ENCODE data around the gene INTS12. TPM values are rescaled to one million over a fixed set of nuclear protein-coding genes. Genes with fewer than 3 reads are reported as not detected.

The INTS12 gene
- total RNA-seq, result 10 to 100 TPM; 21.6 to 24.1 TPM

- H3K36me3 Mint-ChIP-seq (ENCODE audit: low read depth), result peaks cover 9% of the 10 kb centered on the region
- ATAC-seq (peak; percentile 98), DNase-seq (peak; percentile 92)
- intact Hi-C loops (cut with micrococcal nuclease), result no loop called here
- no peaks in the 10 kb centered on the region for H3K9me3 Mint-ChIP-seq
- H3K27ac Mint-ChIP-seq, result peak within 1 kb of the TSS; percentile 94
- ChIA-PET POLR2A (interaction anchor here (0.9 to 1.1 kb wide), 3 partner anchors 22 to 235 kb away, joined by 3 to 5 read pairs (median 3); no protein-coding TSS in a partner anchor), CTCF (interaction anchor here (1.5 kb wide), 1 partner anchor 234 kb away, joined by 5 read pairs; the partner anchor contains the start of gene PPA2)
- no peaks in the 10 kb centered on the region for H3K27me3 Mint-ChIP-seq
- H3K4me3 Mint-ChIP-seq, result peak within 1 kb of the TSS; percentile 96
- peaks cover 23% of the 10 kb centered on the region for H3K4me1 Mint-ChIP-seq (ENCODE audit: low read depth)
- TF ChIP-seq, protein P1, sequence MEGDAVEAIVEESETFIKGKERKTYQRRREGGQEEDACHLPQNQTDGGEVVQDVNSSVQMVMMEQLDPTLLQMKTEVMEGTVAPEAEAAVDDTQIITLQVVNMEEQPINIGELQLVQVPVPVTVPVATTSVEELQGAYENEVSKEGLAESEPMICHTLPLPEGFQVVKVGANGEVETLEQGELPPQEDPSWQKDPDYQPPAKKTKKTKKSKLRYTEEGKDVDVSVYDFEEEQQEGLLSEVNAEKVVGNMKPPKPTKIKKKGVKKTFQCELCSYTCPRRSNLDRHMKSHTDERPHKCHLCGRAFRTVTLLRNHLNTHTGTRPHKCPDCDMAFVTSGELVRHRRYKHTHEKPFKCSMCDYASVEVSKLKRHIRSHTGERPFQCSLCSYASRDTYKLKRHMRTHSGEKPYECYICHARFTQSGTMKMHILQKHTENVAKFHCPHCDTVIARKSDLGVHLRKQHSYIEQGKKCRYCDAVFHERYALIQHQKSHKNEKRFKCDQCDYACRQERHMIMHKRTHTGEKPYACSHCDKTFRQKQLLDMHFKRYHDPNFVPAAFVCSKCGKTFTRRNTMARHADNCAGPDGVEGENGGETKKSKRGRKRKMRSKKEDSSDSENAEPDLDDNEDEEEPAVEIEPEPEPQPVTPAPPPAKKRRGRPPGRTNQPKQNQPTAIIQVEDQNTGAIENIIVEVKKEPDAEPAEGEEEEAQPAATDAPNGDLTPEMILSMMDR (IDR thresholded peaks at IDR 0.05), result no peak
These were observed at the start of gene INTS12, which contains the start of gene GSTCD for GRCh38 chr4:105708181-105709080. INTS12 (minus strand) TSS chr4:105708689; CDS start chr4:105700005, 8,684 bp downstream. GSTCD (plus strand) TSS chr4:105708784; CDS start chr4:105717614, 8,830 bp downstream.

DNA sequence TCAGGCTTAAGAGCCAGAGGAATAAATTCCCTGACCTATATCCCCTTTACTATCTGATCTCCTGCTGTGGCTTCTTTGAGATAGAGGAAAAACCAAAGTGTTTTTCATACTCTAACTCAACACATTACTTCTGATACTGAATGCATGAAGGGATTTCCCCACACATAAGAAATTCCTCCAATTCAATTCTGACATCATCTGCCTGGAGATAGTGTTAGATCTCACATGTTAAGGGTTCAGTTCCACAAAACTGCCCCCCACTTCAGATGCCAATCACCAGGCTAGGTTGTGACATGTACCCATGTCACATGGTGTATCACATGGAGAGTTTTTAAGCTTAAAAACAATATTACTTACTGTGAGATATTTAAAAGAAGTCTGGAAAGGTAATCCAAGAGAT is 46.9 kb upstream of the INTS12 start:
- CTCF ChIA-PET, result no interaction called here
- DNase-seq (no peak), ATAC-seq (no peak)
- POLR2A ChIA-PET, result no interaction called here
- H3K27ac Mint-ChIP-seq, result no peak overlapping the region
- H3K9me3 Mint-ChIP-seq, result no peaks in the 10 kb centered on the region
- H3K36me3 Mint-ChIP-seq (ENCODE audit: low read depth), result no peaks in the 10 kb centered on the region
- H3K4me3 Mint-ChIP-seq, result no peak overlapping the region
- no peaks in the 10 kb centered on the region for H3K27me3 Mint-ChIP-seq
- TF ChIP-seq, protein P1 (IDR thresholded peaks at IDR 0.05), result no peak
- H3K4me1 Mint-ChIP-seq (ENCODE audit: low read depth), result no peaks in the 10 kb centered on the region
- intact Hi-C loops (cut with micrococcal nuclease), result no loop called here

DNA sequence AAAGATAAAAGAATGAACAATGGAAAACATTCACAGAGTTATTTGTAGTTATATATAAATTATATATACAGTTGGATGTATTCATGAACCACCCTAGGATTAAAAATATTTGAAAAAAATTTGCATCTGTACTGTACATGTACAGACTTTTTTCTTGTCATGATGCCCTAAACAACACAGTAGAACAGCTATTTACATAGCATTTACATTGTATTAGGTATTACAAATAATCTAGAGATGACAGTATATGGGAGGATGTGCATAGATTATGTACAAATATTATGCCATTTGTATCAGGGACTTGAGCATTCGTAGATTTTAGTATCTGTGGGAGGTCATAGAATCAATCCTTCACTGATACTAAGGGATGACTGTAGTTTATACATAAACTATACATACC is 44.9 kb upstream of the INTS12 start:
- CTCF ChIA-PET, result no interaction called here
- H3K9me3 Mint-ChIP-seq, result no peaks in the 10 kb centered on the region
- TF ChIP-seq, protein P1 (IDR thresholded peaks at IDR 0.05), result no peak
- no peak overlapping the region for H3K27ac Mint-ChIP-seq
- ATAC-seq (no peak), DNase-seq (no peak)
- H3K36me3 Mint-ChIP-seq (ENCODE audit: low read depth), result no peaks in the 10 kb centered on the region
- no peak overlapping the region for H3K4me3 Mint-ChIP-seq
- no peaks in the 10 kb centered on the region for H3K4me1 Mint-ChIP-seq (ENCODE audit: low read depth)
- intact Hi-C loops (cut with micrococcal nuclease), result no loop called here
- POLR2A ChIA-PET, result no interaction called here
- H3K27me3 Mint-ChIP-seq, result no peaks in the 10 kb centered on the region

DNA sequence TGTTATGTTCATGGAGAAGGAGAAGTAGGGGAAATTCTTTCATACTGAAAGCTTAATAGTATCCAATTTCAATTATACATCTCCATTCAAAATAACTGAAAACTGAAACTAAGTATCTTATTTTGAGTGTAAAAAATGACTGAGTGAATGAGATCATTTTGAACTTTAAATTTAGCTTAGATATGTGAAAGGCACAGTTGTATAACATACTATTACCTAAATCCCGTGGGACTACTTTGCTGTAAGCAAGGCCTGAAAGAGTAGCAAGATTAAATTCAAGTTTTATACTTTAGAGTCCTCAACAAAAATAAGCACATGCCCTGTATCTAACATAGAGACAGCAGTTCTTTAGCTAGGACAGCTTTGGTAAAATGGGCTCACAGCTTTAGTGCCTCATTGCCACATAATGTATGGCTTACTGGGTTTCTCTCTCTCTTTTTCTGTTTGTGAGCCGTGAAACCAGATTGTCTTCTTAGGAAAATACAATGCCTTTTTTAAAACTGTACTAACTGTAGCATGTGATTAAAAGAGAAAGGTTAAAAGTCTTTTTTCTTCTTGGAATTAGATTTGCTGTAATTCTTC is 43.3 kb upstream of the INTS12 start:
- Mint-ChIP-seq H3K9me3 (no peaks in the 10 kb centered on the region), H3K27ac (no peak overlapping the region), H3K4me3 (no peak overlapping the region), H3K36me3 (ENCODE audit: low read depth) (no peaks in the 10 kb centered on the region), H3K4me1 (ENCODE audit: low read depth) (no peaks in the 10 kb centered on the region), H3K27me3 (no peaks in the 10 kb centered on the region)
- TF ChIP-seq, protein P1 (IDR thresholded peaks at IDR 0.05), result no peak
- DNase-seq (no peak), ATAC-seq (no peak)
- intact Hi-C loops (cut with micrococcal nuclease), result no loop called here
- ChIA-PET POLR2A (no interaction called here), CTCF (no interaction called here)

DNA sequence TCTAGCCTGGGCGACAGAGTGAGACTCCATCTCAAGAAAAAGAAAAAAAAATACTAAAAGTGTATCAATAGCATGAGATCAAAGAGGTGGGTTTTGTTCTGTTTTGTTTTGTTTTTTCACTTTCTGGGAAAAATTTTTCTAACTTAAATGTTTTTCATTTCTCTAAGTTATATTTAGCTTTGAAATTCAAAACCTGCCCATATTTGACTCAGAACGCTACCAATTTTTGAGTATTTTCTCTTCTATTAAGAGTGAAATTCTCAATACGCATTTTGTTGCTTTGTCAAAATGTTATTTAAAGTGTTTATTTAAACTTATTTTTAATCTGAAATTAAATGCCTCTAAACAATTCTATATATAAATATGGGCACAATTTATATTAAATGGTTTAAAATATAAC is 39.7 kb upstream of the INTS12 start:
- no peaks in the 10 kb centered on the region for H3K9me3 Mint-ChIP-seq
- CTCF ChIA-PET, result interaction anchor here (0.7 kb wide), 1 partner anchor 8 kb away, joined by 3 read pairs; no protein-coding TSS in a partner anchor

More for the DNA sequence above, 39.7 kb upstream of the INTS12 start:
- no peaks in the 10 kb centered on the region for H3K4me1 Mint-ChIP-seq (ENCODE audit: low read depth)
- no peak overlapping the region for H3K4me3 Mint-ChIP-seq
- POLR2A ChIA-PET, result no interaction called here
- ATAC-seq, result no peak
- H3K27me3 Mint-ChIP-seq, result no peaks in the 10 kb centered on the region
- H3K36me3 Mint-ChIP-seq (ENCODE audit: low read depth), result peaks cover 7% of the 10 kb centered on the region
- TF ChIP-seq, protein P1 (IDR thresholded peaks at IDR 0.05), result no peak
- no peak for DNase-seq
- no peak overlapping the region for H3K27ac Mint-ChIP-seq
- intact Hi-C loops (cut with micrococcal nuclease), result no loop called here

Measured in activated CD8-positive, alpha-beta T cell treated with anti-CD3 and anti-CD28 coated beads for 36 hours (primary cell).